SH-SY5Y (cell line): Measurements from ENCODE around the gene HACL1.

Experiments
- GATA2 ChIP-seq: IDR thresholded peaks from 2 replicates; pipeline ENCODE4 v1.6.1; 2011; ENCODE audit warnings: mild to moderate bottlenecking, low read depth, low read length
- GATA3 ChIP-seq: IDR thresholded peaks from 2 replicates; pipeline ENCODE4 v1.6.1; 2011; ENCODE audit warnings: low read depth, mild to moderate bottlenecking, low read length, moderate library complexity

DNA sequence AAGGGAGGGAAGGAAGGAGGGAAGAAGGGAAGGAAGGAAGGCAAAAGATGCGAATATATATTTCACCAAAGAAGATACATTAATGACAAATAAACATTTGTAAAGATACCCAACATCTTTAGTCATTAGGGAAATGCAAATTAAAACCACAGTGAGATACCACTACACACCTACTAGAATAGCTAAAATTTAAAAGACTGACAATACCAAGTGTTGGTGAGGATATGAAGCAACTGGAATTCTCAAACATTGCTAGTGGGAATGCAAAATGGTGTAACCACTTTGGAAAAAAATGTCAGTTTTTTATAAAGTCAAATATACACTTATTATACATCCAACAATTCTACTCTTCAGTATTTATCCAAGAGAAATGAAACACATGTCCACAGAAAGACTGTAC lies 75.6 kb downstream of the HACL1 start:
- TF ChIP-seq GATA3 (no peak), GATA2 (no peak)
